Measurements from ENCODE around the gene GKN1. TPM values are rescaled to one million over a fixed set of nuclear protein-coding genes. Genes with fewer than 3 reads are reported as not detected.

Gene GKN1
- total and polyA plus RNA-seq, 2 of the 8 experiments (the other 6 are each of a cell fraction or from before 2014, with no cell fraction given), result not detected

DNA sequence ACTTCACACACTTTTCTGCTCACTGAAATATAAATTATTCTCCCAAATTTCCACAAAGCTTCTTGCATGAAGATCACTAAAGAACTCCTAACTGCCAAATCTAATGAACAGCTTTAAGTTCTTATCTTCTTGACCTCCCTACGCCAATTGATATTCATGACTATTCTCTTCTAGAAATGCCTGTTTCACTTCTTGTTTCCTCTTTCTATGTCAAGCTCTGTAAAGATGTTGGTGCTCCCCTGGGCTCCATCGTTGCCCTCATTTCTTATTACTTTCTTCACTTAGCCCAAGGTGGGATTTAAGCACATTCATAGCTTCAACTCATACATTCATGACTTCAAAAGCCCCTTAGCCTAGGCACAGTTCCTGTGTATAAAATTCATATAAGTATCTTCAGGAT is 29.3 kb downstream of the GKN1 start (continued):
- TF ChIP-seq HDAC6 (IDR thresholded peaks at IDR 0.05; ENCODE audit: low read depth, low read length) (no peak), CTBP2 (IDR thresholded peaks at IDR 0.05; ENCODE audit: borderline replicate concordance, insufficient read depth, insufficient read length, low read length) (no peak), POLR2AphosphoS5 (IDR thresholded peaks at IDR 0.05; ENCODE audit: low read depth, low read length) (no peak)
